GM13977 (cell line): ENCODE data around the gene UBA1.

ENCODE experiments used
- DNase-seq: peaks from one replicate; pipeline ENCODE4 v3.0.0; 2012; ENCODE audit warnings: low spot score
- CTCF ChIP-seq: IDR thresholded peaks from 2 replicates; pipeline ENCODE4 v1.5.1; 2012; ENCODE audit warnings: mild to moderate bottlenecking, control low read depth; ENCODE audit not compliant: insufficient read depth; ENCODE audit errors: extremely low read depth, missing control alignments
- in situ Hi-C: fragments of 300-500 bp; cut with MboI; formaldehyde crosslinking; loops from one replicate; pipeline ENCODE4 v1.12.0; 2022; ENCODE audit warnings: low sequenced_read_pairs, low pct_unique_long_range_greater_than_20kb, mixed read lengths, inconsistent platforms; ENCODE audit not compliant: unreplicated experiment

The UBA1 gene

GRCh38 chrX:47209508-47210238 is 16.0 kb downstream of the UBA1 start:
- DNase-seq, result no peak
- in situ Hi-C loops, result no loop called here
- TF ChIP-seq CTCF, result no peak

- no peak for TF ChIP-seq CTCF
- DNase-seq, result no peak
- in situ Hi-C loops, result no loop called here
Measured at GRCh38 chrX:47210661-47211425, 17.2 kb downstream of the UBA1 start.

GRCh38 chrX:47212381-47213293 is 19.0 kb downstream of the UBA1 start:
- TF ChIP-seq CTCF, result no peak

GRCh38 chrX:47214435-47215077 is 20.9 kb downstream of the UBA1 start:
- TF ChIP-seq CTCF, result no peak
- in situ Hi-C loops, result no loop called here
- no peak for DNase-seq

More at GRCh38 chrX:47212381-47213293, 19.0 kb downstream of the UBA1 start:
- in situ Hi-C loops, result no loop called here
- no peak for DNase-seq

- in situ Hi-C loops, result no loop called here
- DNase-seq, result no peak
- TF ChIP-seq CTCF, result no peak
Measured at GRCh38 chrX:47215291-47215900, 21.8 kb downstream of the UBA1 start.

GRCh38 chrX:47216393-47216925 is 22.8 kb downstream of the UBA1 start:
- in situ Hi-C loops, result no loop called here
- DNase-seq, result no peak
- TF ChIP-seq CTCF, result no peak
